PFSK-1 (cell line): ENCODE measurements around the gene FAM3B.

Source experiments
- POLR2AphosphoS5 ChIP-seq: IDR thresholded peaks from 2 replicates; pipeline ENCODE4 v1.6.1; 2012; ENCODE audit warnings: low read depth, mild to moderate bottlenecking, control low read depth, low read length, moderate library complexity
- TF ChIP-seq, protein P1 (sequence below), 2 experiments: IDR thresholded peaks; 2 replicates each; pipeline versions ENCODE4 v1.6.1 to v1.8.0; 2011 to 2012; ENCODE audit warnings: low read depth in 2 of 2, low read length in 2 of 2, control low read depth in 1 of 2, inconsistent platforms in 1 of 2, mild to moderate bottlenecking in 1 of 2, moderate library complexity in 1 of 2; ENCODE audit not compliant: insufficient read depth in 1 of 2

DNA sequence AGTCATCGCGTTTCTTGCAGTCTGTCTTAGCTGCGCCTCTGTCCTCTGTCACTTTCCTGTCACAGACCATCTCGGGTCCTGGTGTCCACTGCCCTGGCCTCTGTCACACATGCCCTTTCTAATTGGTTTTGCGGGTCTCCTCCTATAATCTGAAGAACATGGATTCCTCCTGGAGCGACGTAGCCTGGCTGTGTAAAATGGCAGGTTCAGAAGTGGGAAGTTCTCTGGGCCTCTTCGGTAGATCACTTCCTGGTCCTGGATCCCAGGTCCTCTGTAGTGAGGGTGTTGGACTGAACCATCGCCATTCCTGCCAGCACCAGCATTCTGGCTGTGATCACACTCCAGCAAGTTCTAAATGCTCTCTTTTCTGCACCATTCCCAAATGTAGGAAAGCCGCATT is 857 bp downstream of the FAM3B start:
- no peak for TF ChIP-seq POLR2AphosphoS5
- TF ChIP-seq, protein P1, sequence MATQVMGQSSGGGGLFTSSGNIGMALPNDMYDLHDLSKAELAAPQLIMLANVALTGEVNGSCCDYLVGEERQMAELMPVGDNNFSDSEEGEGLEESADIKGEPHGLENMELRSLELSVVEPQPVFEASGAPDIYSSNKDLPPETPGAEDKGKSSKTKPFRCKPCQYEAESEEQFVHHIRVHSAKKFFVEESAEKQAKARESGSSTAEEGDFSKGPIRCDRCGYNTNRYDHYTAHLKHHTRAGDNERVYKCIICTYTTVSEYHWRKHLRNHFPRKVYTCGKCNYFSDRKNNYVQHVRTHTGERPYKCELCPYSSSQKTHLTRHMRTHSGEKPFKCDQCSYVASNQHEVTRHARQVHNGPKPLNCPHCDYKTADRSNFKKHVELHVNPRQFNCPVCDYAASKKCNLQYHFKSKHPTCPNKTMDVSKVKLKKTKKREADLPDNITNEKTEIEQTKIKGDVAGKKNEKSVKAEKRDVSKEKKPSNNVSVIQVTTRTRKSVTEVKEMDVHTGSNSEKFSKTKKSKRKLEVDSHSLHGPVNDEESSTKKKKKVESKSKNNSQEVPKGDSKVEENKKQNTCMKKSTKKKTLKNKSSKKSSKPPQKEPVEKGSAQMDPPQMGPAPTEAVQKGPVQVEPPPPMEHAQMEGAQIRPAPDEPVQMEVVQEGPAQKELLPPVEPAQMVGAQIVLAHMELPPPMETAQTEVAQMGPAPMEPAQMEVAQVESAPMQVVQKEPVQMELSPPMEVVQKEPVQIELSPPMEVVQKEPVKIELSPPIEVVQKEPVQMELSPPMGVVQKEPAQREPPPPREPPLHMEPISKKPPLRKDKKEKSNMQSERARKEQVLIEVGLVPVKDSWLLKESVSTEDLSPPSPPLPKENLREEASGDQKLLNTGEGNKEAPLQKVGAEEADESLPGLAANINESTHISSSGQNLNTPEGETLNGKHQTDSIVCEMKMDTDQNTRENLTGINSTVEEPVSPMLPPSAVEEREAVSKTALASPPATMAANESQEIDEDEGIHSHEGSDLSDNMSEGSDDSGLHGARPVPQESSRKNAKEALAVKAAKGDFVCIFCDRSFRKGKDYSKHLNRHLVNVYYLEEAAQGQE (IDR thresholded peaks at IDR 0.05; ENCODE audit: insufficient read depth in 1 of 2, low read depth in 2 of 2, low read length in 2 of 2) = no peak
